Dedifferentiated amniotic fluid mesenchymal stem cell (primary cell): ENCODE measurements around the gene HOXB1.
"Not testable (repeated sequence)": the region's sequence is repeated elsewhere in the genome, so short reads cannot be mapped to it uniquely, and the experiment has no call there.

Experiments
- DNase-seq: peaks from one replicate; pipeline ENCODE4 v3.0.0-alpha.2; 2016; ENCODE audit errors: extremely low spot score

HOXB1 gene

DNA sequence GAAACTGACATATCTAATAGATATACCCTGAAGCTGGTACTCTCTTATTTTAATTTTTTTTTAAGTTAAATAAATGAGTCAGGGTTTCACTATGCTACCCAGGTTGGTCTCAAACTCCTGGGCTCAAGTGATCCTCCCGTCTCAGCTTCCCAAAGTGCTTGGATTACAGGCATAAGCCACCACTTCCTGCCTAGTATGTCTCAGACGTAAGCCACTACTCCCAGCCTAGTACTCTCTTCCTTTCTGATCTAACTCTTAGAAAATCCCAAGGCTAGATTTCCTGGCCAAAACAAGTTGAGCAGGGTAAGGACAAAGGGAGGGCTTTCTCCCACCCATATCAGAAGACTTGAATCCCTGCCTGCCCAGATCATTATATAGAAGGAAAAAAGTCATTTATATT, 33.7 kb downstream of the HOXB1 start:
- no peak for DNase-seq

DNA sequence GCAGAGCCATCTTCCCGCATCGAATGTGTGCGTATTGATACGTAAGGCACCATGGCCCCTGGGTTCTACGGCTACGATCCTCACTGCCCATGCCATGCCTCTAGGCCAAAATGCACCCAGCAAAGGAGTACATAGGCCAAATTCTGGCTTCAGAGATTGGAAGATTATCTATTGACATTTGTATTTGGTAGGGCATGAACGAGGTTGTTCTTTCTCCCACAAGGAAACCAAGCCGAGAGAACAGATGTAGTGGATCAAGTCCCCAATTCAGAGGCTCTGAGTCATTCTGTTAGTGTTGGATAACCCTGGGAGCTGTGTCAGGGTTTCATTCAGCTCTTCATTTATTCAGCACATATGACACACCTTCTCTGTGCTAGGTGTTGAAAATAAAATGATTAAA, 36.5 kb downstream of the HOXB1 start:
- no peak for DNase-seq

- peak; percentile 29 for DNase-seq
Observed at GRCh38 chr17:48492401-48493298, 38.2 kb downstream of the HOXB1 start.

DNA sequence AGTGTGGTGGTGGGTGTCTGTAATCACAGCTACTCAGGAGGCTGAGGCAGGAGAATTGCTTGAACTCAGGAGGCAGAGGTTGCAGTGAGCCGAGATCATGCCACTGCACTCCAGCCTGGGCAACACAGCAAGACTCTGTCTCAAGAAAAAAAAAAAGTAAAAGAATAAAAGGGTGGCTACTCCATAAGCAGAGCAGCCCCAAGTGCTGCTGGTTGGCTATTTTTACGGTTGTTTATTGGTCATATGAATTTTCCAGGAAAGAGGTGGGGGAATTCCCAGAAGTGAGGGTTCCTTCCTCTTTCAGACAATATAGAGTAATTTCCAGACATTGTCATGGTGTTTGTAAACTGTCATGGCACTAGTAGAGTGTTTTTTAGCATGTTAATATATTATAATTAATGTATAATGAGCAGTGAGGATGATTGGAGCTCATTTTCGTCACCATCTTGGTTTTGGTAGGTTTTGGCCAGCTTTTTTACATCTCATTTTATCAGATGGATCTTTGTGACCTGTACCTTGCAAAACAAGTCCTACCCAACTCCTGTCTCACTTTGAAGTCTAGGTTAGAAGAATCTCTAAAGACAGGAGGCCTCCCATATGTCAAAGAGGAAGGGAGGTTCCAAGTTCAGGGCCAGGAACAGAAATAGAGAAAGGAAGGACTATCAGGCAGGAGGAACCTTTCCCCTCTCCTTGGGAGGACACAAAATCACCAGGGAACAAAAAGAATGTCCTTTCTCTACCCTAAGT, 39.1 kb downstream of the HOXB1 start:
- DNase-seq = no peak

DNA sequence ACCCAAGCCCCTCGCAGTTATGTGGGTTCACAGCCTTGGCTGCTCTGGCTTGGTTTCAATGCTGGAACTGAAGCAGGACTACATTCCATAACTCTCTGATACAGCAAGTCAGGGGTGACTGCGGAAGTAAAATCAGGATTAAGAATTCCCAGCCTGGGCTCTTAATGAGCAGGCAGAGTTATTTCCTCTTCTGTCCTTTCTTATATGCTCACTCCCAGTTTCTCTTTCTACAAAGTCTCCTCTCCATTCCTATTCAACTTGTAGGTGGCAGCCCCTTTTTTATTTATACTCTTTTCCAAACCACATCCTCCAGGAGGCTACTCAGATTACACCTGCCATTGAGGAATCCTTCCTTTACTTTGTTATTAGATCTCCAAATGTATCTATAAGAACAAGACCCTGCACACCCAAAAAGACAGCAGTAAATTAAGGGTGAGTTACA, 40.3 kb downstream of the HOXB1 start:
- no peak for DNase-seq

- DNase-seq = no peak
Observed at GRCh38 chr17:48489781-48490180, 41.0 kb downstream of the HOXB1 start.

DNA sequence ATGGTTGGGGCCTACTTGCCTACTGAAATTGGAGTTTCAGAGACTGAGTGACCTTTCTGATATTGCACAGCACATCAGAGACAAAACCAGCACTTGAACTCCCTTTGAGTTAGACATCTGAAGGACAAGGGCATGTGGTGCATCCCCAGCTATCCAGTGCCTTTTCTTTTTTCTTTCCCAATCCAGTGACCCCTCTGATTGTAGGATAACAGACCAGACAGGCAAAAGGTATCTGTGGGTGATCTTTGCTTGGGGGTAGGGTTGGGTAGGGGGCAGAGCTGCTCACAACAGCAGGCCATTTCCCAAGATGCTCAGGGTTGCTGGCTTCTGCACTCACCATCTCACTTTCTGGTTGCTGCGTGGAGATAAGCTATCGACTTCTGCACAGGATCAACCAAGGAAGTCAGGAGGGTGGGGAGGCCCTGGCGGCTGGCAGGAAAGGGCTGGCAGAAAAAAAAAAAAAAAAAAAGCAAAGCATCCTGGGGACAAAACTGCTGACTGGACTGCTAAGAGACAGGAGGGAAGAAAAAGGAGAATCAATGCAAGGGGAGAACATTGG, 42.2 kb downstream of the HOXB1 start:
- no peak for DNase-seq

DNA sequence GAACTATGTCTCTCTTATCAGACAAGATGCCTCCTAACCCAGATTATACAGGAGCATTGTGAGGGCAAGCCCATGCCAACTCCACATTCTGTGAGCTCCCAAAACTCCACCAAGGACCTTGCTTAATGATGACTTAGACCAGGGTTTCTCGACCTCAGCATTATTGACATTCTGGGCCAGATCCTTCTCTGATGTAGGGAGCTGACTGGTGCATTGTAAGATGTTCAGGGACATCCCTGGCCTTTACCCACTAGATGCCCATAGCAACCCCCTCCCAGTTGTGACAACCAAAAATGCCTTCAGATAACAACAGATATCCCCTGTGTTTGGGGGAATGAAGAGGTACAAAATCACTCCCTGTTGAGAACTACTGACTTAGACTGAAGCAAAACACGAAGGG, 43.6 kb downstream of the HOXB1 start:
- no peak for DNase-seq

DNA sequence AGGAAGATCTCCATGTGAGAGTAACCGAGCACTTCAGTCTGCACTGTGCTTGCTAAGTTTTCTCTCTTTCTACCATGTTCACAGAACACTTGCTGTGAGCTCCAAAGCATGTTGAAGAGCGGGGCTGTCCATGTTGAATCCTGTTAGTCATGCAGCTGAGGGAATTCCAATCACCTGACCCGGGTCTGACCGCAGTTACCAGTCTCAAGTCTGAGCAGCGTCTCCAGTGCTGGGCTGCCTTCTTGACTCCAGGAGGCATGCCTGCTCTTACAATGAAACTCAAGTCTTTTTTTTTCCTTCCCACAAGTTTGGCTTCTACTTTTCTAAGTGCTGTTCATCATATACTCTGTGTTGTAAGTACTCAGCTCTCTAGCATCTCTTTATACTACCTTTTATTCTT, 44.3 kb downstream of the HOXB1 start:
- DNase-seq = peak; percentile 64

DNA sequence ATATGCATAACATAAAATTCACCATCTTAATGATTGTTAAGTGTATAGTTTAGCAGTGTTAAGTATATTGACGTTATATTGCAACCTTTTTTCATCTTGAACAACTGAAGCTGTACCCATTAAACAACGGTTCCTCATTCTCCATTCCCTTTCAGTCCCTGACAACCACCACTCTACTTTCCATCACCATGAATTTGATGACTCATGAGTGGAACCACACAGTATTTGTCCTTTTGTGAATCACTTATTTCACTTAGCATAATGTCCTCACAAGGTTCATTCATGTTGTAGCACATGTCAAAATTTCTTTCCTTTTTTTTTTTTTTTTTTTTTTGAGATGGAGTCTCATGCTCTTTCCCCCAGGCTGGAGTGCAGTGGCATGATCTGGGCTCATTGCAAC, 46.0 kb downstream of the HOXB1 start:
- no peak for DNase-seq

DNA sequence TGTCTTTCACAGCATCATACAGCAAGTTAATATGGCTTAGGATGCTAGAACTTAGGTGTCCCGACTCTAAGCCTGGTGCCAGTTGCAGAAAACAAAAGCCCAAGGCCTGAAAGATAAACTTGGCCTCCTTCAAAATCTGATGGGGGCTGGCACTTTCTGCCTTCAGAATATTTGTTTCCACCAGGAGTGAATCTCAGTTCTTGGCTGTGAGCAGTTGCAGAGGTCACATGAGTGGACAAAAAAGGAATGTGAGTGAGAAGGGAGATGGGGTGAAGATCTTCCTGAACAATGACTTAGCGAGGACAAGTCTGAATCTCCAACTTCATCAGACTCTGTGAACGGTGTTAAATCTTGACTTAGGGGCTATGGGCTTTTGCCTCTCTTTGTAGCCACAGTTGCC, 46.6 kb downstream of the HOXB1 start:
- no peak for DNase-seq

DNA sequence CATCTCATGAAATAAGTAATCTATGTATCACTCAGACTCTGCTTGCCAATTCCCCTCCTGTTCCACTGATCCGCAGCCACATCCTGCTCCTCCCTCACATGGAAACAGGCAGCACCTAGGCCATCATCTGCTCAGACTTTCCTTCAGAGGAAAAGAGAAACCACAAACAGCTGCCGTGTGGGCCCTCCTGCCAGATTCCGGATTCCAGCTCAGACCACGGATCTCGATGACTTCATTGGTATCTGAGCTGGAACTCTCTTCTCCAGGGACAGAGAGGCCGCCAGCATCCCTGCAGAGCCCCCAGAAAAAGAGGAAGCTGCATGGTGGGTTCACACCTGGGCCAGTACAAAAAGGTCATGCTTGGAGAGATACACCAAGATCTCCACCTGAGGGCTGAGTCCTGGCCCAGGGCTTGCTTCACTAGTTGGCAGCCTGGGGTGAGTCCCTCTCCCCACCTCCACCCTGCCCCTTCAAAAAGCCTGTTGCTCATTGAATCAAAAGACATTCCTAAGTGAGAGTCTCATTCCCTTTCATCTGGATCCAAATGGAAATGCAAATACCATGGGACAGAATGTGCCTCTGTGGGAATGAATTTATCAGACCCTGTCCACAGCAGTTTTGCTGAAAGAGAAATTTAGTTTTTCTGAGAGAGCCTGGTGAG, 47.2 kb downstream of the HOXB1 start:
- DNase-seq = peak; percentile 74

DNA sequence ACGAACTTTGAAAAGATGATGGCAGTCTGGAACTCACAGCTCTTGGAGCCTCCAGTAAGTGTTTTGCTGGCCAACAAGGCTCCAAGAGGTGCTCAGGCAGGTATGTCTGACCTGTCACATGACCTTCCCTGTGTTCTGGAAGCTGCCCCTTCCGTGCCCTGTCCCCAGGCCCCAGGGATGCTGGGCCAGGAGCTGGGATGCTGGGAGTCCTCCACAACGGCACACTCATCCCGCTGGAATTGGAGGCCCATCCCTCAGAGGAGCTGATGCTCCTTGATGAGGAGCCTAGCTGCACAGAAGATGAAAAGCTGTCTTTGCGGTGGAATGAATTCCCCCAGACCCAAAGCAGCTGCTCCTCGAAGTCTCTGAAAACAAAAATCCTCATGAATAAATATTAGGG, 47.8 kb downstream of the HOXB1 start:
- no peak for DNase-seq

- not testable (repeated sequence) for DNase-seq
Observed at GRCh38 chr17:48482301-48482700, 48.5 kb downstream of the HOXB1 start.

DNA sequence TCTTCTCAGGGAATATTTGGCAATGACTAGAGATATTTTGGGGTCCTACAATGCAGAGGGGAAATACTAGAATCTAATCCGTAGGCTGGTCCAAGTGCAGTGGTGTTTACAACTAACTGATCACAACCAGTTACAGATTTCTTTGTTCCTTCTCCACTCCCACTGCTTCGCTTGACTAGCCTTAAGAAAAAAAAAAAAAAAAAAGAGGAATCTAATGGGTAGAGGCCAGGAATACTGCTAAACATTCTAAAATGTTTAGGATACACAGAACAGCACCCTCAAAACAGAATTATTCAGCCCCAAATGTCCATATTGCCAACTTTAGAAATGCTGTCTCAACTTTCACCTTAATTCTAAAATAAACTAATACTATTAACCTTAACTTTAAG, 51.8 kb downstream of the HOXB1 start:
- DNase-seq = no peak
